IMR-90 (cell line): Measurements from ENCODE around the gene RNASE4. TPM values are rescaled to one million over a fixed set of nuclear protein-coding genes. Genes with fewer than 3 reads are reported as not detected.

Experiments used
- ATAC-seq: fragments of 200-7000 bp; cut with Tn5 transposase; 2 replicates; pipeline ENCODE4 v1.9.1; 2020; ENCODE audit warnings: low read depth, mild to moderate bottlenecking, moderate library complexity
- BruUV-seq: library from RNA; stranded (reverse); fragments of 400-500 nt; replicated peaks from 2 replicates; lab custom pipeline; 2021; lab: Mats Ljungman, UMichigan
- CTCF ChIA-PET: fragments of 300-600 bp; formaldehyde crosslinking; extraction: SDS; loops from one replicate; lab custom pipeline; 2021; ENCODE audit warnings: antibody characterized with exemption; lab: Yijun Ruan, JAX
- POLR2A ChIA-PET: fragments of 300-600 bp; sonication (Branson Sonifier 250); formaldehyde crosslinking; loops from one replicate; lab custom pipeline; 2022; ENCODE audit warnings: antibody characterized with exemption; ENCODE audit not compliant: unreplicated experiment; lab: Charles Lee
- DNase-seq: peaks from one replicate; pipeline ENCODE4 v3.0.0; 2013
- H2AFZ ChIP-seq: replicated peaks from 2 replicates; pipeline ENCODE3; 2013; ENCODE audit warnings: low read length, mild to moderate bottlenecking; ENCODE audit not compliant: poor library complexity
- H2AK5ac ChIP-seq: 2 replicates; pipeline ENCODE4 v1.6.1; 2013; ENCODE audit warnings: low read depth, low read length, inconsistent platforms
- H2AK9ac ChIP-seq: replicated peaks from 2 replicates; pipeline ENCODE3; 2013; ENCODE audit warnings: mild to moderate bottlenecking, low read depth, low read length, moderate library complexity; ENCODE audit not compliant: poor library complexity
- H2BK120ac ChIP-seq: 2 replicates; pipeline ENCODE4 v1.6.1; 2013; ENCODE audit warnings: low read depth, low read length, inconsistent platforms
- H2BK15ac ChIP-seq: 3 replicates; pipeline ENCODE4 v1.6.1; 2013; ENCODE audit warnings: low read depth, low read length, inconsistent platforms
- H2BK20ac ChIP-seq: 2 replicates; pipeline ENCODE4 v1.6.1; 2013; ENCODE audit warnings: low read depth, mild to moderate bottlenecking, inconsistent platforms, low read length, moderate library complexity
- H2BK5ac ChIP-seq: 2 replicates; pipeline ENCODE4 v1.6.1; 2013; ENCODE audit warnings: mild to moderate bottlenecking, low read depth, low read length, inconsistent platforms; ENCODE audit not compliant: poor library complexity, severe bottlenecking
- H3K14ac ChIP-seq: replicated peaks from 2 replicates; pipeline ENCODE4 v1.6.1; 2013; ENCODE audit warnings: low read depth, low read length, inconsistent platforms
- H3K18ac ChIP-seq: 2 replicates; pipeline ENCODE4 v1.6.1; 2013; ENCODE audit warnings: low read depth, low read length, control low read depth
- H3K23ac ChIP-seq: 2 replicates; pipeline ENCODE4 v1.6.1; 2013; ENCODE audit warnings: low read depth, low read length, inconsistent platforms
- H3K27ac ChIP-seq: 2 replicates; pipeline ENCODE4 v1.5.1; 2013; ENCODE audit warnings: mild to moderate bottlenecking, control low read depth, low read length; ENCODE audit not compliant: insufficient read depth
- H3K27me3 ChIP-seq: 2 replicates; pipeline ENCODE4 v1.6.1; 2013; ENCODE audit warnings: low read length; ENCODE audit not compliant: control insufficient read depth, insufficient read depth
- H3K36me3 ChIP-seq: 2 replicates; pipeline ENCODE4 v1.6.1; 2013; ENCODE audit warnings: low read length, mixed read lengths; ENCODE audit not compliant: control insufficient read depth, insufficient read depth
- H3K4ac ChIP-seq: 2 replicates; pipeline ENCODE4 v1.6.1; 2013; ENCODE audit warnings: low read depth, low read length, inconsistent platforms
- H3K4me1 ChIP-seq: 2 replicates; pipeline ENCODE4 v1.6.1; 2013; ENCODE audit warnings: low read length, mixed read lengths; ENCODE audit not compliant: control insufficient read depth, insufficient read depth
- H3K4me2 ChIP-seq: 2 replicates; pipeline ENCODE4 v1.6.1; 2013; ENCODE audit warnings: low read depth, mild to moderate bottlenecking, control low read depth, low read length, moderate library complexity
- H3K4me3 ChIP-seq: 2 replicates; pipeline ENCODE4 v1.5.1; 2013; ENCODE audit warnings: low read depth, mild to moderate bottlenecking, control low read depth, low read length, moderate library complexity; ENCODE audit not compliant: insufficient read depth
- H3K56ac ChIP-seq: 2 replicates; pipeline ENCODE4 v1.6.1; 2013; ENCODE audit warnings: low read length, inconsistent platforms; ENCODE audit not compliant: insufficient read depth; ENCODE audit errors: extremely low read depth
- H3K79me1 ChIP-seq, 2 experiments: 2 replicates each; pipeline ENCODE4 v1.6.1; 2013; ENCODE audit warnings: low read length in 2 of 2, inconsistent platforms in 1 of 2, low read depth in 1 of 2
- H3K9ac ChIP-seq: 2 replicates; pipeline ENCODE4 v1.6.1; 2013; ENCODE audit warnings: low read depth, low read length, control low read depth
- H3K9me1 ChIP-seq: 2 replicates; pipeline ENCODE4 v1.6.1; 2013; ENCODE audit warnings: low read length, inconsistent platforms; ENCODE audit not compliant: insufficient read depth
- H3K9me3 ChIP-seq: 2 replicates; pipeline ENCODE4 v1.6.1; 2013; ENCODE audit warnings: low read length; ENCODE audit not compliant: control insufficient read depth, insufficient read depth
- H4K20me1 ChIP-seq: 2 replicates; pipeline ENCODE4 v1.6.1; 2013; ENCODE audit warnings: low read length, inconsistent platforms; ENCODE audit not compliant: insufficient read depth
- H4K5ac ChIP-seq: 2 replicates; pipeline ENCODE4 v1.6.1; 2013; ENCODE audit warnings: mild to moderate bottlenecking, low read depth, low read length, control low read depth
- H4K8ac ChIP-seq, 2 experiments: 2 replicates each; pipeline ENCODE4 v1.6.1; 2013; ENCODE audit warnings: low read depth in 2 of 2, low read length in 2 of 2, control low read depth in 1 of 2, inconsistent platforms in 1 of 2
- H4K91ac ChIP-seq: 2 replicates; pipeline ENCODE4 v1.6.1; 2013; ENCODE audit warnings: low read depth, low read length, inconsistent platforms; ENCODE audit not compliant: insufficient read depth
- BHLHE40 ChIP-seq: fragments of 150-350 bp; IDR thresholded peaks from 2 replicates; pipeline ENCODE4 v1.6.1; 2016; ENCODE audit warnings: mild to moderate bottlenecking, low read depth, low read length
- CEBPB ChIP-seq: IDR thresholded peaks from 2 replicates; pipeline ENCODE4 v1.6.1; 2012; ENCODE audit warnings: low read depth, low read length, improper control_type of control experiment
- CHD1 ChIP-seq: IDR thresholded peaks from 2 replicates; pipeline ENCODE4 v1.6.1; 2012; ENCODE audit warnings: low read depth, low read length, improper control_type of control experiment
- FOS ChIP-seq: fragments of 150-350 bp; IDR thresholded peaks from 2 replicates; pipeline ENCODE4 v1.6.1; 2016; ENCODE audit warnings: low read depth, low read length
- MAFK ChIP-seq: IDR thresholded peaks from 2 replicates; pipeline ENCODE4 v1.6.1; 2012; ENCODE audit warnings: low read depth, low read length, improper control_type of control experiment
- MAZ ChIP-seq: IDR thresholded peaks from 2 replicates; pipeline ENCODE4 v1.6.1; 2012; ENCODE audit warnings: low read depth, mild to moderate bottlenecking, low read length, improper control_type of control experiment, moderate library complexity, borderline replicate concordance
- MXI1 ChIP-seq: IDR thresholded peaks from 2 replicates; pipeline ENCODE4 v1.6.1; 2012; ENCODE audit warnings: low read depth, mild to moderate bottlenecking, low read length, moderate library complexity, borderline replicate concordance
- NFE2L2 ChIP-seq: fragments of 150-350 bp; IDR thresholded peaks from 2 replicates; pipeline ENCODE4 v1.6.1; 2016; ENCODE audit warnings: low read depth, mild to moderate bottlenecking, low read length
- POLR2A ChIP-seq: IDR thresholded peaks from 2 replicates; pipeline ENCODE4 v1.6.1; 2012; ENCODE audit warnings: mild to moderate bottlenecking, low read depth, low read length
- RAD21 ChIP-seq: IDR thresholded peaks from 2 replicates; pipeline ENCODE4 v1.6.1; 2012; ENCODE audit warnings: low read length, improper control_type of control experiment
- RCOR1 ChIP-seq: IDR thresholded peaks from 2 replicates; pipeline ENCODE4 v1.6.1; 2012; ENCODE audit warnings: mild to moderate bottlenecking, low read length, improper control_type of control experiment; ENCODE audit not compliant: insufficient replicate concordance
- RFX5 ChIP-seq: IDR thresholded peaks from 2 replicates; pipeline ENCODE4 v1.8.0; 2012; ENCODE audit warnings: low read depth, mild to moderate bottlenecking, low read length, moderate library complexity
- SMC3 ChIP-seq: fragments of 150-350 bp; IDR thresholded peaks from 2 replicates; pipeline ENCODE4 v1.6.1; 2016; ENCODE audit warnings: low read depth, mild to moderate bottlenecking, antibody characterized with exemption, low read length, moderate library complexity
- WGBS, 2 experiments: methylation state at CpG; one replicate each; pipeline versions ENCODE4 v1.1.5 to v1.1.7; 2013; ENCODE audit warnings: missing lambda C conversion rate in 2 of 2; ENCODE audit not compliant: insufficient read length in 1 of 2; ENCODE audit errors: extremely low coverage in 2 of 2; 5-methylcytosine and 5-hydroxymethylcytosine counted together
- dilution Hi-C: fragments of 300-500 bp; cut with HindIII; formaldehyde crosslinking; loops from one replicate; pipeline ENCODE4 v1.14.3; 2018; ENCODE audit warnings: low sequenced_read_pairs; ENCODE audit not compliant: unreplicated experiment
- in situ Hi-C: fragments of 300-500 bp; cut with MboI; formaldehyde crosslinking; loops from 3 replicates; pipeline ENCODE4 v1.14.3; 2019; ENCODE audit warnings: low sequenced_read_pairs, inconsistent platforms, mixed read lengths
- intact Hi-C: fragments of 100-400 bp; cut with micrococcal nuclease; formaldehyde crosslinking; loops from 2 replicates; pipeline ENCODE4 v1.10.0; 2022
- polyA plus RNA-seq, 3 experiments: library from polyadenylated mRNA; depleted of rRNA; stranded (reverse); fragments of >200 nt; gene quantifications; 2 replicates each; pipeline ENCODE4 v1.2.3, GENCODE V29; 2012; ENCODE audit warnings: low replicate concordance in 1 of 3
- total RNA-seq: library from RNA; depleted of rRNA; stranded (reverse); fragments of >200 nt; gene quantifications from 2 replicates; pipeline ENCODE4 v1.2.3, GENCODE V29; 2012
- TF ChIP-seq, protein P1 (sequence below): fragments of 150-350 bp; IDR thresholded peaks from 2 replicates; pipeline ENCODE4 v1.6.1; 2016; ENCODE audit warnings: low read depth, mild to moderate bottlenecking, low read length, moderate library complexity, borderline replicate concordance
- TF ChIP-seq, protein P2 (sequence below): fragments of 150-350 bp; IDR thresholded peaks from 2 replicates; pipeline ENCODE4 v1.6.1; 2017; ENCODE audit warnings: mild to moderate bottlenecking, antibody characterized with exemption, low read length, low read depth
- TF ChIP-seq, protein P3 (sequence below): conservative IDR thresholded peaks from 2 replicates; pipeline ENCODE4 v1.5.1; 2012; ENCODE audit warnings: mild to moderate bottlenecking, low read depth, low read length, improper control_type of control experiment

RNASE4 gene
- total and polyA plus RNA-seq, 2 of the 4 experiments (the other 2 are of a cell fraction): 10.4 to 11.6 TPM

- no peak overlapping the region for H3K14ac ChIP-seq
- ChIA-PET POLR2A (no interaction called here), CTCF (interaction anchor here (1.4 kb wide), 1 partner anchor 10 kb away, joined by 7 read pairs; no protein-coding TSS in a partner anchor)
- TF ChIP-seq CEBPB (no peak), RAD21 (no peak), CHD1 (no peak), POLR2A (no peak), SMC3 (no peak), FOS (no peak), MXI1 (no peak), MAFK (no peak), NFE2L2 (no peak), BHLHE40 (no peak), MAZ (no peak), RFX5 (no peak), RCOR1 (no peak)
- TF ChIP-seq, protein P1, sequence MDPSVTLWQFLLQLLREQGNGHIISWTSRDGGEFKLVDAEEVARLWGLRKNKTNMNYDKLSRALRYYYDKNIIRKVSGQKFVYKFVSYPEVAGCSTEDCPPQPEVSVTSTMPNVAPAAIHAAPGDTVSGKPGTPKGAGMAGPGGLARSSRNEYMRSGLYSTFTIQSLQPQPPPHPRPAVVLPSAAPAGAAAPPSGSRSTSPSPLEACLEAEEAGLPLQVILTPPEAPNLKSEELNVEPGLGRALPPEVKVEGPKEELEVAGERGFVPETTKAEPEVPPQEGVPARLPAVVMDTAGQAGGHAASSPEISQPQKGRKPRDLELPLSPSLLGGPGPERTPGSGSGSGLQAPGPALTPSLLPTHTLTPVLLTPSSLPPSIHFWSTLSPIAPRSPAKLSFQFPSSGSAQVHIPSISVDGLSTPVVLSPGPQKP: no peak
- TF ChIP-seq, protein P2, sequence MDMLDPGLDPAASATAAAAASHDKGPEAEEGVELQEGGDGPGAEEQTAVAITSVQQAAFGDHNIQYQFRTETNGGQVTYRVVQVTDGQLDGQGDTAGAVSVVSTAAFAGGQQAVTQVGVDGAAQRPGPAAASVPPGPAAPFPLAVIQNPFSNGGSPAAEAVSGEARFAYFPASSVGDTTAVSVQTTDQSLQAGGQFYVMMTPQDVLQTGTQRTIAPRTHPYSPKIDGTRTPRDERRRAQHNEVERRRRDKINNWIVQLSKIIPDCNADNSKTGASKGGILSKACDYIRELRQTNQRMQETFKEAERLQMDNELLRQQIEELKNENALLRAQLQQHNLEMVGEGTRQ: no peak
- TF ChIP-seq, protein P3, sequence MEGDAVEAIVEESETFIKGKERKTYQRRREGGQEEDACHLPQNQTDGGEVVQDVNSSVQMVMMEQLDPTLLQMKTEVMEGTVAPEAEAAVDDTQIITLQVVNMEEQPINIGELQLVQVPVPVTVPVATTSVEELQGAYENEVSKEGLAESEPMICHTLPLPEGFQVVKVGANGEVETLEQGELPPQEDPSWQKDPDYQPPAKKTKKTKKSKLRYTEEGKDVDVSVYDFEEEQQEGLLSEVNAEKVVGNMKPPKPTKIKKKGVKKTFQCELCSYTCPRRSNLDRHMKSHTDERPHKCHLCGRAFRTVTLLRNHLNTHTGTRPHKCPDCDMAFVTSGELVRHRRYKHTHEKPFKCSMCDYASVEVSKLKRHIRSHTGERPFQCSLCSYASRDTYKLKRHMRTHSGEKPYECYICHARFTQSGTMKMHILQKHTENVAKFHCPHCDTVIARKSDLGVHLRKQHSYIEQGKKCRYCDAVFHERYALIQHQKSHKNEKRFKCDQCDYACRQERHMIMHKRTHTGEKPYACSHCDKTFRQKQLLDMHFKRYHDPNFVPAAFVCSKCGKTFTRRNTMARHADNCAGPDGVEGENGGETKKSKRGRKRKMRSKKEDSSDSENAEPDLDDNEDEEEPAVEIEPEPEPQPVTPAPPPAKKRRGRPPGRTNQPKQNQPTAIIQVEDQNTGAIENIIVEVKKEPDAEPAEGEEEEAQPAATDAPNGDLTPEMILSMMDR: no peak
- H2BK120ac ChIP-seq: no peak overlapping the region
- intact Hi-C loops (loop anchor here (1.0 to 5.0 kb wide), 2 partner anchors 48 to 421 kb away; partner anchors contain the start of gene TMEM253), dilution Hi-C loops (no loop called here), in situ Hi-C loops (loop anchor here (5.0 to 10.0 kb wide), 3 partner anchors 49 to 356 kb away; partner anchors contain the start of gene TEP1)
- 0 out of 4 replicates have a peak, but pooled peaks cover 0 to under 1% of the 10 kb centered on the region in 2 experiments for H3K79me1 ChIP-seq
- H3K4me3 ChIP-seq: peak overlapping the region; percentile 65
- no peaks in the 10 kb centered on the region for H3K4me1 ChIP-seq
- H4K20me1 ChIP-seq: peaks cover 6% of the 10 kb centered on the region
- H3K9ac ChIP-seq: peak overlapping the region; percentile 56
- H3K27me3 ChIP-seq: no peaks in the 10 kb centered on the region; the same call in 1 of the 2 replicates
- no peak for ATAC-seq
- H2AK5ac ChIP-seq: no peak overlapping the region
- H3K9me3 ChIP-seq: no peaks in the 10 kb centered on the region
- peak overlapping the region; percentile 82 for H3K4me2 ChIP-seq
- H3K36me3 ChIP-seq: no peaks in the 10 kb centered on the region
- no peak overlapping the region for H2BK15ac ChIP-seq
- no peak overlapping the region for H2BK5ac ChIP-seq
- H3K4ac ChIP-seq: no peak overlapping the region
- H2AK9ac ChIP-seq: no peak overlapping the region
- H3K56ac ChIP-seq: no peak overlapping the region
- H2BK20ac ChIP-seq: no peak overlapping the region
- no TSS peak for BruUV-seq
- peak overlapping the region in 1 of 2 experiments; percentile 44; a peak in 1 of 4 replicates for H4K8ac ChIP-seq
- H4K5ac ChIP-seq: no peak overlapping the region
- peaks cover 4% of the 10 kb centered on the region; the same call in 1 of the 2 replicates for H3K9me1 ChIP-seq
- no peak overlapping the region for H3K18ac ChIP-seq
- no peak for DNase-seq
- H3K27ac ChIP-seq: no peak overlapping the region
- no peak overlapping the region for H4K91ac ChIP-seq
- no peak overlapping the region for H3K23ac ChIP-seq
- 5% methylated on average over 4 of the region's 7 CpGs; no CpG with 5 or more reads in 1 of the 2 experiments for WGBS, 2 experiments
- peak overlapping the region; percentile 91 for H2AFZ ChIP-seq
These were observed 3.5 kb upstream of the RNASE4 start for GRCh38 chr14:20680843-20681347.
